Medulla oblongata (tissue), 1 donor: ENCODE measurements around the gene APEH.

Source experiments
- DNase-seq: peaks from one replicate; pipeline ENCODE4 v3.0.0-alpha.2; 2015; ENCODE audit errors: extremely low spot score

APEH gene

DNA sequence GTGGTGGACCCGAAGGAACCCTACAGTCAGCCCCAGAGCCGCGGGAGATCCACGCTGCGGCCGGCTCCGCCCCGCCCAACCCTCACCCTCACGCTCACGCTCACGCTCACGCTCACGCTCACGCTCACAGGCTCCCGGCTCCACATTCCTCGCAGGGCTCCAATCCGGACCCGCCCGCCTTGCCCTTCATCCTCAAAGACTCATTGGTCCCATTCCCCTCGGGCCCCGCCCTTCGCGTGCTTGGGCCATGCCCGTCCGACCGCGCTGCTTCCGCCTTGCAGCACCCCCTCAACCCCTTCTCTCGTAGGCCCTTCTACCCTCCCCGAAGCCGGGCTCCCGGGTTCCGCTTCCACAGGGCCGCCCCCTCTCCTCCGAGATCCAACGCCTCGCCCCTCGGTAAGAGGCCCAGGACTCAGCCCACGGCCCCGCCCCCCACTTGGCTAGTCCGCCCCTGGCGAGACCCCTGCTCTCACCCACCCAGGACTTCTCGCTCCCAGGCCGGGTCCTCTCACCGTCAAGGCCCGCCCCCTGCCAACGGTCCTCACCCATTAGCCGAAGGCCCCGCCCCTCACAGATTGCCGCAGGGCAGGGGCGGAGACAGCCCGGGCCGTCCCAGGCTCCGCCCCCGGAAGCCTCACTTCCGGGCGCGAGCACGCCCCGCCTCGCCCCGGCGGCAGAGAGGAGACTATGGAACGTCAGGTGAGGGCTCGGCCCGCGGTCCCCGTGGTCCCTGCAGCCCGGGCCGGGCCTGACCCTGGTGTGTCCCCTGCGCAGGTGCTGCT is at the start of gene APEH:
Gene APEH (plus strand): TSS at position 637 of the 782 bp plus-strand sequence. CDS start 51 bp downstream, at position 688.
- peak; percentile 96 for DNase-seq

DNA sequence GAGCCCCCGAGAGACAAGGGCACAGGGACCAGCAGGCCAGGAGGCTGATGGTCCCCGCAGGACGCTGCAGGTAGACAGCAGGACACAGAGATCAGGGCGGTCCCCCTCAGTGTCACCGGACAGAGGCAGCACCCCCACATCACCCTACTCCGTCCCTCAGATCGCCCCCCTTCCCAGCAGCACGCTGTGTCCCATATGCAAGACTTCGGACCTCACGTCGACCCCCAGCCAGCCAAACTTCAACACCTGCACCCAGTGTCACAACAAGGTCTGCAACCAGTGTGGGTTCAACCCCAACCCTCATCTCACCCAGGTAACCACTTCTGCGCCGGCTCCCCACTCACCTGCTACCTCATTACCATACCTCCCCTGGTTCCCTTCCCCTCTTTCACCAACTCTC is 49.1 kb upstream of the APEH start:
- no peak for DNase-seq

DNA sequence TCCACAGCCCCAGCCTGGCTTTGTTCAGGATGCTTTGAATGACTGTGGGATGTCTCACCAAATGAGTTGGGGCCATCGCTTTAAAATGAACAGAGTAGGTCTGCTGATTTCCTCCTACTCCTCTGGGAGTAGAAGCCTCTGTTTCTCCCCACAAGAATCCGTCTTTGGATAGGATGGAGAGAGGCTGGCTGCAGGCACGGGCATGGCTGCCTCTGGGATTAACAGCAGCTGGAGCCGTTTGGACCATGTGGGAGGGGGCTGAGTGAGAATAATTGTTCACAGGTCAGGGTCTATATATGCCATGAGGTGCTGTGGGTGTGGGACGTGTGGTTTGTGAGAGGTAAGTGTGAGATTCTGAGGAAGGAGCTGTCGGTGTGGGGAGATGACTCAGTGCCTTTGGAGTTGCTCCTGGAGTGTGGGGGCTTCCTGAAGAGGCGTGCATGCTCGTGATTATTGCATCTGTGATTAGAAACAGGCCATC is 48.0 kb upstream of the APEH start:
- DNase-seq: no peak

DNA sequence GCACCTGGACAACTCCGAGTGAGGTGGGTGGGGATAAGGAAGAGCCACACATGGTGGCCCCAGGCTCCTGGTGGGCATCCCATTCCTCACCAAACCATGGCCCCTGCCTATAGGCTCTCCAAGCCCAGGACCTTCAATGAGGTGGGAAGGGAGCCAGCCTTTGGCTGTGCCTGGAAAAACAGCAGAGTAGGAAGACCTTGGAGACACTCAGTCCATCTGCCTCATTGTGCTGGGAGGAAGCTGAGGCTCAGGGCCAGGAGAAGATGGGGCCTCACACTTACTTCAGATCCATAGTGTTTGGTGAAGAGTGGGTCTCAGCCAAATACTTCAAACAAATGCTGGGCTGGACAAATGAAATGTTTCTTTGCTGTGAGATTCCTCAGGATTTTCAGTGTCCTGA is 47.4 kb upstream of the APEH start:
- no peak for DNase-seq

DNA sequence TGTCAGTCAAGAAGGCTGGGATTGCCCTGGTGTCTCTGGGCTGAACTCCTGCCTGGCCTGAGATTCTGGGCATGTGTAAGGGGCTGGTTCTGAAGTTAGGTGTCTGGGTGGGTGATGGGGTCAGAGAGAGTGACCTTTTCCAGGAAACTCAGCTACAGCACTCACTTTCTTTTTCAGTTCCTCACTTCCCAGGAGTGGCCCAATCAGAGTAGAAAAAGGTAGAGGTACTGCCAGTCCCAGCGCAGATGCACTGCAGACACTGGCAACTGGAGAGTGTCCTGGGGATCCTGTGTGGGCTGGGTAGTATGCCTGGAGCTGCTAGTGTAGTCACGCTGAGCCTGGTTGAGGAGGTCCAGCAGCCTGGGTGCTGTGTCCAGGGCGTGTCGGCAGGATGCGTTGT is 46.5 kb upstream of the APEH start:
- no peak for DNase-seq

DNA sequence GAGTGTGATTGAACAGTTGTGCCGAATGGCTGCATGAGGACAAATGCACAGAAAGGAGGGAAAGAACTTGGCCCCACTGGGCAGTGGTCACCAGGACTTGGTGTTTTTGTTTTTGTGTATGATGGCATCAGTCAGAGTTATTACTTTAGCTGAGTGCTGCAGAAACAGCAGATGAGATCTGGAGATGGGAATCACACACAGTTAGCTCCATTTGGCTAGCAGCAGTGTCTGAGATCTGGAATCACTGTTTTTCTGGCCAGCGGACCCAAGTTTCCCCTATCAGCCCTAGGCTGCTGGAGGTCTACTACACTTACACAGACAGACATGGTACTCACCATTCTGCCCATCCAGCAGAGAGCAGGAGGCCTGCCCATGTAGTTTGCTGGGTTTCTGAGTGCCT is 45.9 kb upstream of the APEH start:
- DNase-seq: no peak

DNA sequence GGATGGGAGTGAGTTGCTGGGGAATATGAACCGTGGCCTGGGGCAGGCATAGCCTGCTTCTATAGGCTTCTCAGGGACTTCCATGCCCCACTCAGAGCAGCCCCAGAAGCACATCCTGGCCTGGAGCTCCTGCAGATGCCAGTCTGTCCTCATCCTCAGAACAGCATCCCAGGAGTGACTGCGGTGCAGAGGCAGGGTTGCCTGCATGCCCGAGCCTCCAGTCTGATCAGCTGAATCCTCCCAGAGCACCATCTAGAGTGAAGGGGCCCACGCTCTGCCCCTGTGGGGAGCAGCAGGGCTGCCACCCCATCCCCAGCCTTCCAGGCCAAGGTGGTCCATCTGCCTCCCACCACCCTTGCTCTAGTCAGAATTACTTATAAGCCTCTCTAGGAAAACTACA is 44.7 kb upstream of the APEH start:
- no peak for DNase-seq

DNA sequence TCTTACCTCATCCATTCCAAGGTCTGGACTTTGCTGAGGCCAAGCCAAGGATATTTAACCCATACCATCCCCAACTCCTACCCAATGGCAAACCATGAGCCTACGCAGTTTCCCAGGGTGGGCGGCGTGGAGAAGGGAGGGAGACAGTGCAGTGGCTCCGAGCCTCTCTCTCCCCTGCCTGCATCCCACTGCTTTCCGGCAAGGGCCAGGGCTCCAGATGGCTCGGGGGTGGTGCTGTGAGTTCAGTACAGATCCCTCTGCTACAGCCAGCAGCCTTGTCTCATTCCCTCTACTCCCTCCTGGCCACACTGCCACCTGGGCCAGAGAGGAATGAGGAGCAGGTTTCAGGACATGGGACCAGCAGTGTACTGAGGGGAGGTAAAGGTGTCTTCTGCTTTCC is 44.3 kb upstream of the APEH start:
- no peak for DNase-seq

DNA sequence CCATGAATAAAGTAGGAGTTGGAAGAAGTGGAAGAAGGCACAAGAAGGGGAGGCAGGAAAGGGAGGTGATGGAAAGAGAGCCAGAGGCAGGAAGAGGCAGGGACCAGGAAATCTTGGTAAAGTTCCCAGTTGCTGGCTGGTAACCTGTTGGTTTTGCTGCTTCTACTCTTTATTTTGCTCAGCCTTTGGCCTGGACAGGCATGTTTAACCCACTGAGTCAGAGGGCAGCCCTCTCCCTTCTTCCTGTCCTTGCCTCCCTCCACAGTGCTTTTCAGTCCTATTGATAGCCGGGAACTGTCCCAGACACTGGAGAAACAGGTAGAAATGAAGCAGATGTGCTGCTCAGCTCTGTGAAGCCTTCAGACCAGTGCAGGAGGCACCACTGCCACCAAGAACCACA is 43.4 kb upstream of the APEH start:
- no peak for DNase-seq

DNA sequence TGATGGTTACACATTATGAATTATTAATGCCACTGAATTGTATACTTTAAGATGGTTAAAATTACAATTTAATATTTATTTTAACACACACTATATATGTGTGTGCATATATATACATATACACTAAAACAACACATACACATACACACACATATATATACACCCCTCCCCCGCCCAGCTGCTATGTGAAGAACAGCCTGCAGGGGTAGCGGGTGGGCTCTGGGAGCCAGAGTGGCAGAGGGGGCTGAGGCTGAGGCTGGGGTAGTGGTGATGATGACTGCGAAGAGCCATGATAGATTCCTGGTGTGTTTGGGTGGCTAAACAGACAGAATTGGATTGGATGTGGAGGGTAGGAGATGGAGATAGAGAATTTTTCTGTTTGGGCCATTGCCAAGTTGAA is 39.4 kb upstream of the APEH start:
- DNase-seq: no peak

DNA sequence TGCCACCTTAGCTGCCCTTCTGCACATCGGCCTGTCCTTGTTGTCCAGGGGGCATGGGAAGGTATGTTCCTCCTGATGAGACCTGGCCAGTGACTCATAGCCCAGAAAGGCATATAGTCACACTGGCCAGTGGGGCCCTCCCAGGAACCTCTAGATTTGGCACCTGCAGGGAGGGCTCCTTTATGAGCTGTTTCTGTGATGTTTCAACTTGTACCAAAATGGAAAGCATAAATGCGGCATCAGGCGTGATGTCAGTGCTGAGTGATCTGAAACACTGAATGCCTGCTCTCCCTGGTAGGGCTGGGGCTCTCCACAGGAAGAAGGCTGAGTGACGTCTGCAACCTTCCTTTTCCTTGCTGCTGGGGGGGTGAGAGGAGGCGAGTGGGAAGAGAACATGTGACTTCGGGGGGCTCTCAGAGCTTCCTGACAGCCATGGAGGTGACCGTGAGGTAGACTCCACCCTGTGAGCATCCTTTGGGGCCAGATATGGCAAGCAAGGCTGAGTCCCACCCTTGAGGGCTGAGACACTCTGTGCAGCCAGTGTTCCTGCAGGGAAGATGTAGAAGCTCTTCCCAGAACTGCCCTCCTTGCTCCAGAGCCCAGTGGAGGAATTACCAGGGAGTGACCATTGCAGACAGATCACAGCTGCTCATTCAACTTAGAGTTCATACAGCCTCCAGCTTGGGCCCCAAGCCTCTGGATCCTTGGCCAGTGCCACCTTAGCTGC is 37.1 kb upstream of the APEH start:
- no peak for DNase-seq

DNA sequence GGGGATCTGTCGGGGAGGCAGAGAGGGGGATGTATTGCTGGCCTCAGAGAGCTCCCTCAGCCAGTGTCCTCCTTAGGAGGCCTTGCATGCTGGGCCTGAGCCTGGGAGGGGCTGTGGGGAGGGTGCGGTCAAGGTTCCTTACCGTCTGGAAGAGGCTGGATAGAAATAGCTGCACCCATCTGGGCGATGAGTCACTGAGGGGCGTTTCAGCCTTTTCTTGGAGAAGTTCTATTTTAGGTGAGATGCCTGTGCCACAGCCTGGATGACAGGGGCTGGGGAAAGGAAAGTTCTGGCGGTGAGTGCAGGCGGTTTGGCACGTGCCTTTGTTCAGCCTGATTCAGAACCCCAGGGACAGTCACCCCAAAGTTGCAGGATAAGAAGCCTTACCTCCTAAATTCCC is 35.7 kb upstream of the APEH start:
- DNase-seq: no peak

DNA sequence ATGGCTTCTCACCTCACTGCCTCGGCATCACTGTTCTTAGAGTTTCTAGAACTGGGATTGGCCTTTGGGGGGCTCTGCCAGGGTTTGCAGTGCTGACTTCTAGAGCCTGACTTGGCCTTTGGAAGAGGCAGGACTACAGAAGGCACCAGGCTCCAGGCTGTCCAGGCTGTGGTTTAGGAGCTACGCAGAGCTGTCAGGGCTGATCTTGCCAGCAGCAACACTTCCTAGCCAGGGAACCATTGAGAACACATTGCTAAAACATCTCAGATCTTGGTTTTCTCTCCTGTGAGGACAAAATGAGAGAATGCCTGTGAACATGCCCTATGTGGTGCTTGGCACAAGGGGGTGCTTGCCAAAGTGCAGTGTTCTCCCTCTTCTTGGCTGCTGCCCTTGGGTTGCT is 34.6 kb upstream of the APEH start:
- DNase-seq: no peak

DNA sequence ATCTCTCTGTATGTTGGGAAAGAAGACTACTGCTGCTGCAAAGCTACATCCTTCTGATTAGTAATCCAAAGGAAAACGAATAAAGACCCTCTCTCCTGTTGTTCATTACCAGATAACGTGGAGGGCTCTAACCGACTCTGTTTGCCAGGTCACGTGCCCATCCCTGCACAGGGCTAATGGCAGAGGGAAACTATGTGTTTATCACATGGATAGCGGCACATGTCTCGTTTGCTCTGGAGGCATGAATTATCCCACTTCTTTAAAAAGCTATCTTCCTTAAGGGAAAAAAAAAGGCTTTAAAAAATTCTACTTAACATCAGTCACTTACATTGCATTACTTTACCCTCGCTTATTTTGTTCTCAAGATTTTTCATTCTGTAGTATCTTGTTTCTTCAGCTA is 32.9 kb upstream of the APEH start:
- DNase-seq: no peak

DNA sequence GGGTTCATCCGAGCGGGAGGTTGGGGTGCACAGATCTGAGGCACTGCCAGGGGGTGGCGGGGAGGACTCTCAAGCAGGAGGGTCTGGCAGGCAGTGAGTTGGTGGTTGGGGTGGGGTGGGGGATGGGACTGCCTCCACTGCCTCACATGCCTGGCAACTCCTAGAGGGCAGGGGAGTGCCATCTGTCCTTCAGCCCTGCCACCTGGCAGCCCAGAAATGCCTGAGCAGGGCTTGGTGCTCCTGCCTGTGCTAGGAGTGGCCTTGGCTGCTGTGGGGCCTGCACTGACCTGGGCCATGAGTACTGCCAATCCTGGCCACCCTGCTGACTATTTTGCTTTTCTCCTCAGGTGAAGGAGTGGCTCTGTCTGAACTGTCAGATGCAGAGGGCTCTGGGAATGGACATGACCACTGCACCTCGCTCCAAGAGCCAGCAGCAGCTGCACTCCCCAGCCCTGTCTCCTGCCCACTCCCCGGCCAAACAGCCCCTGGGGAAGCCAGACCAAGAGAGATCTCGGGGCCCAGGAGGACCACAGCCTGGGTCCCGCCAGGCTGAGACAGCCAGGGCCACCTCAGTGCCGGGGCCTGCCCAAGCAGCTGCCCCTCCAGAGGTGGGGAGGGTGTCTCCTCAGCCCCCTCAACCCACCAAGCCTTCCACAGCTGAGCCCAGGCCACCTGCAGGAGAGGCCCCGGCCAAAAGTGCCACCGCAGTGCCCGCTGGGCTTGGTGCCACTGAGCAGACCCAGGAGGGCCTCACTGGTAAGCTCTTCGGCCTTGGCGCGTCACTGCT is 32.0 kb upstream of the APEH start:
- DNase-seq: no peak

DNA sequence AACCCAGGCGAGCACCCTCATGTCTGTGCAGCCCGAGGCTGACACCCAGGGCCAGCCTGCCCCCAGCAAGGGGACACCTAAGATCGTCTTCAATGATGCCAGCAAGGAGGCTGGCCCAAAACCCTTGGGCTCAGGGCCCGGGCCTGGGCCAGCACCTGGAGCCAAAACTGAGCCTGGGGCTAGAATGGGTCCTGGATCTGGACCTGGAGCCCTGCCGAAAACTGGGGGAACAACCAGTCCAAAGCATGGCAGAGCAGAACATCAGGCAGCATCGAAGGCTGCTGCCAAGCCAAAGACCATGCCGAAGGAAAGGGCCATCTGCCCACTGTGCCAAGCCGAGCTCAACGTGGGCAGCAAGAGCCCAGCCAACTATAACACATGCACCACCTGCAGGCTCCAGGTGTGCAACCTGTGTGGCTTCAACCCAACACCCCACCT is 31.4 kb upstream of the APEH start:
- DNase-seq: no peak

DNA sequence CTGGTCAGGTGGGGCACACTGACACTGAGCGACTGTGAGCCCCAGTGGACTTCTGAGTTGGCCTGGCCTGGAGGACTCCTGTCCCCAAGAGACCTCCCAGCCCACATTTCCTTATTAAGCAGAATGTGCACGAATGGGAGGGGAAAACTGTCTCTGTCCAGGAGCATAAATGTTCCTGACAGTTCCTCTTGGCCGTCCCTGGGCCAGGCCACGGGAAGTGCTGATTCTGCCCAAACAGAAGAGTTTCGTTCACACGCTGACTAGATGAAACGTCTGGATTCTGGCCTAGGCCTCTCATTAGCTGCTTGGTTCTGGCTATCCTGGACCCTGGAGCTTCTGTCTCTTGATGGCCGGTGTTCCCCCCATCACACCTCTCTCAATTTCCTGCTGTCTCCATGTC is 29.5 kb upstream of the APEH start:
- DNase-seq: no peak

DNA sequence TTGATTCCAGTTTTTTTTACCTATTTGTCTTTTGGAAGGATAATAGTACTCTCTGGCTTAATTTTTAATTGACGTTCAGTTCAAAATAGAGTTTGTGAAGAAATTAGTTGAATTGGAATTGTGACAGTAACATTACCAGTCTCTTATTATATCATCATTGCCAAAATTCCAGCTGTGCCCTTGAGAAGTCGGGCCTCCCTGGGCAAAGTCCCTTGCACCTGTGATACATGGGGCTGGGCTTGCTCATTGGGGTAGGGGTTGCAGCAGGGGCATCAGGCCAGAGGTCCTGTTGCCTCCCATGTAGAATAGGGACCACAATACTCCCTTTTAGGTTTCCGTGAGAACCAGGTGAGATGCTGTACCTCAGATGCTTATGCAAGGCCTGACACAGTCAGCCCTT is 27.9 kb upstream of the APEH start:
- no peak for DNase-seq

DNA sequence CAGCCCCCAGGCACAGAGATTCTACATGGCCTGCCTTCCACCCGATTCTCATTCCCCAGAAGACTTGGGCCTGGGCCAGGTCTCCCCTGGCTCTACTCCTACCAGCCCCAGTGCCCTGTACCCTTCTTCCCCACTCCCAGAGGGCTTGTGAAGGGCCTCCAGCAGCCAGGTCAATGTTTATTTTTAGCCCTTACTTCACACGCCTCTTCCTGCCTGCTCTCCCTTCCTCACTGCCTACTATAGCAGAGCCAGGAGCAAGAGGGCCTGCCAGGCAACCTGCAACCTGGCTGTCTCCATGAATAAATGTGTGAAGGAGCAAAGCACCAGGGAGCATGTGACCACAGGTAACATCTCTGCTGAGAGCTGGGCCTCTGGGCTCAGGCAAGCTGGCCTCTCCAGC is 26.4 kb upstream of the APEH start:
- peak; percentile 20 for DNase-seq

DNA sequence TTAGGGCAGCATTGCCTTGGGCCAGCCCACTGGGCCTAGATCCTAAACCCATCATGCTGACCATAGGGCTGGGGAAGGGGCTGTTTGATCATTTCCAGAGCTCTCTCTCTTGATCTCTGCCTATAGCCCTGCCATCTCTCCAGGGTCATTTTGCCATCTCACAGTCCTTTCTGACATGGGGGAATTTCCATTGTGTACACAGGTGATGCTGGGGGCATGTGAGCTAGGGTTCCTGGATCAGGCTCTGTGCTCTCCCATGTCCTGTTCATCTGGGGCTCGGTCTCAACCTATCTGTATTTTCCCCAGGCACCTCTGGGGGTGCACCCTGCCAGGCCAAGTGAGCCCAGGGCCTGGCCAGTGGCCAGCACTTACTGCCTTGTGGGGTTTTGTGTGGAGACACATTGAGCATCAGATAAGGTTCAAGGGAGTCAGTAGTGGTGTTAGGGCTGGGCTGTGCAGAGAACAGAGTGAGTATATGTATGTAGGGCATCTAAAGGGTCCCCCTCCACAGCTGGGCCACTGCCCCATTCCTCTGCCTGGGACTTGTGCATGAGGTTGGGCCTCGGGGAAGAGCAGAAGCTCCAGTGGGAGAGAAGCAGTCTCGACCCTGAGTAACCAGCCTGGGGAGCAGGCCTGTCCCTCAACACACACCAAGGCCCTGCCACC is 25.7 kb upstream of the APEH start:
- DNase-seq: no peak

DNA sequence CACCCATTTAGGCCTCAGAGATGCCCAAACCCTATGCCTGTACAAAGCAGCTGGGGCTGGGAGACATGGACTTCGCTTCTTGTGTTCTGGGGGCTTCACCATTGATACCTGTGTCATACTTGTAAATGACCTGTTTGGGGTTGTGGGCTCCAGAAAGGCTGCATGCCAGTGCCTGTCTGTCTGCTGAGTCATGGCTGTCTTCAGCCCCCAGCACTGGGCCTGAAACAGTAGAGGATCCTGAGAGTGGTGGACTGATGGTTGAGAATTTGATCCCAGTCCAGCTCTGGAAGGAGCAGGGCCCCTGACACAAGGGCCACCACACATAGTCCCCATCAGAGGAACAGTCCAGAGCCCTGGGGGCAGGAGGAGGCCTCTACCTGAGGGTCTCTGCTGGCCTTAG is 24.6 kb upstream of the APEH start:
- no peak for DNase-seq

DNA sequence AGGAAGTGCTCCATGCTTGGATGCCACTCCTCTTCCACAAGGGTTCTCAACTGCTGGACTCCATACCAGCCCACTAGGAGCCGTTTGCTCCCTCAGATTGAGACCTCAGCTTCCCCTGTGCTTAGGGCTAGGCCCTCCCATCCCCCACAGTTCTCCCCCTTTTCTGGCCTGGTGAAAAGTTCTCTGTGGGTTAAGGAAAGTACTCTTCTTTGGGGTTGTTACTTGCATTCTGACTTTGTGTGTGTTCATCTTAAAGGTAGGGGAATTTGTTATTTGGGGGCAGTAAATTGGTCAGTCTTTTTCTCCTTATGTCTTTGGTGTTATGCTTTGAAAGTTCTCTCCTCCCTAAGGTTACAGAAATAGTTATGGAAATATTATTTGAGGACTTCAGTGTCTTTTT is 24.0 kb upstream of the APEH start:
- DNase-seq: no peak
